GM12878 (cell line): Measurements from ENCODE around the gene ARL10. TPM values are rescaled to one million over a fixed set of nuclear protein-coding genes. Genes with fewer than 3 reads are reported as not detected.

Source experiments
- ATAC-seq: fragments of 200-7000 bp; cut with Tn5 transposase; 3 replicates; pipeline ENCODE4 v1.9.1; 2020; ENCODE audit warnings: mild to moderate bottlenecking, moderate library complexity
- BruUV-seq: library from RNA; stranded (reverse); fragments of 400-500 nt; replicated peaks from 2 replicates; lab custom pipeline; 2021; lab: Mats Ljungman, UMichigan
- CTCF ChIA-PET: fragments of 300-600 bp; sonication (Branson Sonifier 250); formaldehyde crosslinking; extraction: SDS; loops from one replicate; lab custom pipeline; 2021; ENCODE audit warnings: inconsistent platforms; lab: Yijun Ruan, JAX
- POLR2A ChIA-PET: fragments of 350-600 bp; formaldehyde crosslinking; extraction: SDS; loops from one replicate; lab custom pipeline; 2021; ENCODE audit warnings: inconsistent platforms; lab: Charles Lee
- RAD21 ChIA-PET: fragments of 300-600 bp; sonication (Branson Sonifier 250); formaldehyde crosslinking; loops from one replicate; lab custom pipeline; 2023; ENCODE audit warnings: antibody characterized with exemption; ENCODE audit not compliant: unreplicated experiment; lab: Charles Lee
- SMC1A ChIA-PET: fragments of 300-600 bp; sonication (Branson Sonifier 250); formaldehyde crosslinking; loops from one replicate; lab custom pipeline; 2023; ENCODE audit not compliant: unreplicated experiment, uncharacterized antibody; lab: Charles Lee
- DNase-seq: peaks from one replicate; pipeline ENCODE4 v3.0.0-alpha.2; 2011; ENCODE audit warnings: low read depth, low spot score
- FAIRE-seq: peaks from 3 replicates; lab custom pipeline; 2011; peaks lifted over from hg19 to GRCh38; lab: Jason Lieb, UNC
- H2AFZ ChIP-seq: 2 replicates; pipeline ENCODE4 v1.6.0; 2011; ENCODE audit warnings: low read depth, low read length, control low read depth; ENCODE audit not compliant: control insufficient read depth
- H3K27ac ChIP-seq: 2 replicates; pipeline ENCODE4 v1.5.1; 2011; ENCODE audit warnings: control low read depth; ENCODE audit not compliant: control insufficient read depth, insufficient read depth
- H3K27me3 ChIP-seq, 2 experiments: replicated peaks in 1 of 2; 2 replicates each; pipeline versions ENCODE4 v1.6.0 to v1.6.1; 2011; ENCODE audit warnings: low read length in 1 of 2; ENCODE audit not compliant: control insufficient read depth in 2 of 2, insufficient read depth in 2 of 2
- H3K36me3 ChIP-seq, 2 experiments: 2 replicates each; pipeline ENCODE4 v1.5.1; 2011; ENCODE audit warnings: low read length in 1 of 2; ENCODE audit not compliant: control insufficient read depth in 2 of 2, insufficient read depth in 2 of 2
- H3K4me1 ChIP-seq: 2 replicates; pipeline ENCODE4 v1.6.1; 2011; ENCODE audit warnings: mild to moderate bottlenecking, low read length, moderate library complexity, mixed read lengths; ENCODE audit not compliant: control insufficient read depth, insufficient read depth
- H3K4me2 ChIP-seq: 2 replicates; pipeline ENCODE4 v1.6.0; 2011; ENCODE audit warnings: control low read depth; ENCODE audit not compliant: control insufficient read depth, insufficient read depth
- H3K4me3 ChIP-seq: fragments of 200-600 bp; sonication (generic); 2 replicates; pipeline ENCODE4 v1.5.1; 2016
- H3K79me2 ChIP-seq: 2 replicates; pipeline ENCODE4 v1.6.0; 2011; ENCODE audit warnings: low read length; ENCODE audit not compliant: control insufficient read depth, insufficient read depth
- H3K9ac ChIP-seq: 2 replicates; pipeline ENCODE4 v1.8.0; 2011; ENCODE audit warnings: low read length, control low read depth, mixed read lengths; ENCODE audit not compliant: control insufficient read depth, insufficient read depth
- H3K9me3 ChIP-seq: replicated peaks from 3 replicates; pipeline ENCODE4 v1.5.1; 2011; ENCODE audit warnings: mild to moderate bottlenecking, low read length; ENCODE audit not compliant: control insufficient read depth, insufficient read depth
- H4K20me1 ChIP-seq: 2 replicates; pipeline ENCODE4 v1.6.0; 2011; ENCODE audit not compliant: control insufficient read depth, insufficient read depth
- BCLAF1 ChIP-seq: fragments of 450-650 bp; IDR thresholded peaks from 2 replicates; pipeline ENCODE4 v1.6.1; 2017; ENCODE audit warnings: antibody characterized with exemption, mild to moderate bottlenecking, moderate library complexity
- GABPA ChIP-seq: IDR thresholded peaks from 2 replicates; pipeline ENCODE4 v1.6.1; 2014; ENCODE audit warnings: antibody characterized with exemption, low read depth, mild to moderate bottlenecking, inconsistent platforms
- IKZF2 ChIP-seq, 2 experiments: fragments of 450-650 bp; IDR thresholded peaks; 2 replicates each; pipeline ENCODE4 v1.6.1; 2017; ENCODE audit warnings: mild to moderate bottlenecking in 2 of 2, moderate library complexity in 2 of 2
- IRF4 ChIP-seq: IDR thresholded peaks from 2 replicates; pipeline ENCODE4 v1.6.1; 2011; ENCODE audit warnings: low read depth, low read length
- MTA2 ChIP-seq: fragments of 450-650 bp; IDR thresholded peaks from 2 replicates; pipeline ENCODE4 v1.6.1; 2016; ENCODE audit warnings: low read depth, mild to moderate bottlenecking, moderate library complexity
- NR2C1 ChIP-seq: fragments of 450-650 bp; IDR thresholded peaks from 2 replicates; pipeline ENCODE4 v1.6.1; 2017; ENCODE audit warnings: antibody characterized with exemption, mild to moderate bottlenecking, moderate library complexity
- POU2F2 ChIP-seq: IDR thresholded peaks from 3 replicates; pipeline ENCODE4 v1.6.1; 2011; ENCODE audit warnings: low read depth, mild to moderate bottlenecking, low read length, borderline replicate concordance
- RCOR1 ChIP-seq: conservative IDR thresholded peaks from 2 replicates; pipeline ENCODE4 v1.6.1; 2012; ENCODE audit warnings: low read depth, low read length, improper control_type of control experiment
- SREBF1 ChIP-seq: IDR thresholded peaks from 2 replicates; pipeline ENCODE4 v1.6.1; 2012; ENCODE audit warnings: mild to moderate bottlenecking, low read length
- WGBS: methylation state at CpG from one replicate; pipeline ENCODE4 v1.1.6; 2016; ENCODE audit warnings: low lambda C conversion rate; ENCODE audit not compliant: insufficient replicate concordance, insufficient coverage; ENCODE audit errors: missing lambda C conversion rate; 5-methylcytosine and 5-hydroxymethylcytosine counted together
- in situ Hi-C: fragments of 300-500 bp; cut with MboI; formaldehyde crosslinking; loops from 9 replicates; pipeline ENCODE4 v1.14.3; 2018; ENCODE audit warnings: mixed read lengths
- intact Hi-C: fragments of 100-400 bp; cut with micrococcal nuclease; formaldehyde crosslinking; loops from one replicate; pipeline ENCODE4 v1.14.2; 2022; ENCODE audit not compliant: unreplicated experiment
- polyA plus RNA-seq, 11 experiments: library from polyadenylated mRNA; depleted of rRNA in 4 of 11; unstranded in 6 of 11; stranded (reverse) in 5 of 11; fragments of >200 nt; fragmentation: Nextera tagmentation in 4 of 11; fragmentation: Illumina TruSeq in 1 of 11; extraction: Ambion mirVana in 4 of 11; extraction: Trizol in 1 of 11; gene quantifications; 1 replicate in 1 of 11; 2 replicates in 10 of 11; pipeline versions ENCODE4 v1.2.1 to v1.2.3, GENCODE V29; 2011 to 2016; ENCODE audit warnings: inconsistent platforms in 2 of 11, missing spikeins in 2 of 11, low read depth in 1 of 11
- total RNA-seq, 4 experiments: library from RNA; depleted of rRNA in 3 of 4; stranded (reverse); fragments of >200 nt in 3 of 4; fragmentation: Illumina TruSeq in 1 of 4; extraction: Trizol in 1 of 4; gene quantifications; 2 replicates each; pipeline versions ENCODE4 v1.2.1 to v1.2.3, GENCODE V29; 2013 to 2021
- TF ChIP-seq, protein P1 (sequence below): fragments of 450-650 bp; IDR thresholded peaks from 2 replicates; pipeline ENCODE4 v1.6.1; 2016; ENCODE audit warnings: mild to moderate bottlenecking
- TF ChIP-seq, protein P2 (sequence below): IDR thresholded peaks from 2 replicates; pipeline ENCODE4 v1.6.1; 2012; ENCODE audit warnings: low read depth, low read length, improper control_type of control experiment
- TF ChIP-seq, protein P3 (sequence below): IDR thresholded peaks from 2 replicates; pipeline ENCODE4 v1.6.1; 2012; ENCODE audit warnings: low read length, inconsistent platforms

Gene ARL10
- total and polyA plus RNA-seq, 10 of the 15 experiments (the other 5 are each of a cell fraction or from before 2014, with no cell fraction given): 0.44 to 6.4 (median 2.4) TPM

DNA sequence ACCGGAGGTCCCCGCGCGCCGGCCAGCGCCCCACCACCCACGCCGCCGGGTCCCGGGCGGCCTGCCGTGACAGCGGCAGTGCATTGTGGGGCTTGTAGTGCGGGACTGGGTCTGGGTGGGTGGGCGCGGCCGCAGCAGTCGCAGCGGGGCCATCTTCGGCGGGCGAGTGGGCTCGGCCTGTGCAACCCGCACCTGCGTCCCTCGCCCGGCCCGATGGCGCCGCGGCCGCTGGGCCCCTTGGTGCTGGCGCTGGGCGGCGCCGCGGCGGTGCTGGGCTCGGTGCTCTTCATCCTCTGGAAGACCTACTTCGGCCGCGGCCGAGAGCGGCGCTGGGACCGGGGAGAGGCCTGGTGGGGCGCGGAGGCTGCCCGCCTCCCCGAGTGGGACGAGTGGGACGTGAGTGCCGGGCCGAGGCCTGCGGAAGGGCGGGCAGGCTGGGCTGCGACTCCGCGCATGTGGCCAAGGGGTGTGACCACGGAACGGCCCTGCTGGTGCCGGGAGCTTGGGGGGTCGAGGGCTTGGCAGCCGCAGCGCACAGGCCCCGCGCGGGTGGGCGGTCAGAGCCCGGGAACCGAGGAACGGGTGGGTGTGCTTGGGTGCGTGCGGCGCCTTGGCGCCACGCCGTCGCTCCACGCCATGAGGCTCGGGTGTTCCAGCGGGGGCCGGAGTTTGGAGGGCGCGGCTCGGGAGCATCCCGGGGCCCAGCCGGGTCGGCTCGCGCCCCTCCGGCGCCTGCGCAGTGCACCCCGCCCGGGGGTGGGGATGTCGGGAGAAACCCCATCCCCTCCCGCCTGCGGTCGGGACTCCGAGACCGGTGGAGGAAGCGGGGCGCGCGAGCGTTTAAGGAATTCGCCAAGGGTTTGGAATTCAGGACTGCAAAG lies at the start of gene ARL10 (continued):
- TF ChIP-seq BCLAF1: no peak

DNA sequence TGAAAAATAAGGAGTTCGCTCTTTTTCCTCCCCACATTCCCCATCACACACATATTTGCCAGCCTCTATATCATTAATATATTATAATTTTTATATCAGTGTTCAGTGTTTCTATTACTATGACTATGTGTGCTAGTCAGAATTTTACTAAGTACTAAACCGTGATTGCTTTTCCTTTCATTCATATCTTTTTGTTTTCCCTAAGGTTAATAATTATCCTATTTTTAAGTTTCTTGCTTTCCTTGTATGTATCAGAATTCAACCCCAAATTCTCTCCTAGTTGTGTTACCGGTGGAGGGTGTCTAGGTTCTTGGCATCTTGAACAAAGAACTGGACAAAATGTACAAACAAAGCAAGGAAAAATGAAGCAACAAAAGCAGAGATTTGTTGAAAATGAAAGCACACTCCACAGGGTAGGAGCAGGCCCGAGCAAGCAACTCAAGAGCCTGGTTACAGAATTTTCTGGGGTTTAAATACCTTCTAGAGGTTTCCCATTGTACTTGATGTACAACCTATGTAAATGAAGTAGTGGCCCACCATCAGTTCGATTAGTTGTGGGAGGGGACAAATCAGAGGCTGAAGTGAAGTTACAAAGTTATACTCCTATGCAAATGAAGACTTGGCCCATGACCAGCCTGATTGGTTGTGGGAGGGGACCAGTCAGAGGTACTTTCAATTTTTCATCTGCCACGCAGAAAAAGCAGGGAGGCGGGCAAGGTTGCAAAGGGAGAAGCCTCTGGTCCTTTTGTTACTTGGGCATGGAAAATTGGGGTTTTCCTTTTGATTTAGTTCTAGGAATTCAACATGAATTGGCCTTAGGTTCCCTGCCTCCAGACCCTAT lies 47.5 kb upstream of the ARL10 start:
- H3K79me2 ChIP-seq: no peaks in the 10 kb centered on the region
- in situ Hi-C loops: no loop called here
- ChIA-PET CTCF (no interaction called here), RAD21 (no interaction called here), SMC1A (no interaction called here), POLR2A (no interaction called here)
- H3K9ac ChIP-seq: no peak overlapping the region
- no TSS peak for BruUV-seq
- 79% methylated on average over 7 of the region's 7 CpGs for WGBS
- TF ChIP-seq, protein P1, sequence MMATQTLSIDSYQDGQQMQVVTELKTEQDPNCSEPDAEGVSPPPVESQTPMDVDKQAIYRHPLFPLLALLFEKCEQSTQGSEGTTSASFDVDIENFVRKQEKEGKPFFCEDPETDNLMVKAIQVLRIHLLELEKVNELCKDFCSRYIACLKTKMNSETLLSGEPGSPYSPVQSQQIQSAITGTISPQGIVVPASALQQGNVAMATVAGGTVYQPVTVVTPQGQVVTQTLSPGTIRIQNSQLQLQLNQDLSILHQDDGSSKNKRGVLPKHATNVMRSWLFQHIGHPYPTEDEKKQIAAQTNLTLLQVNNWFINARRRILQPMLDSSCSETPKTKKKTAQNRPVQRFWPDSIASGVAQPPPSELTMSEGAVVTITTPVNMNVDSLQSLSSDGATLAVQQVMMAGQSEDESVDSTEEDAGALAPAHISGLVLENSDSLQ: no peak
- TF ChIP-seq IRF4 (no peak), SREBF1 (no peak), GABPA (no peak), RCOR1 (no peak), MTA2 (no peak), IKZF2 (IDR thresholded peaks at IDR 0.05) (no peak), NR2C1 (no peak), POU2F2 (no peak)
- TF ChIP-seq, protein P2, sequence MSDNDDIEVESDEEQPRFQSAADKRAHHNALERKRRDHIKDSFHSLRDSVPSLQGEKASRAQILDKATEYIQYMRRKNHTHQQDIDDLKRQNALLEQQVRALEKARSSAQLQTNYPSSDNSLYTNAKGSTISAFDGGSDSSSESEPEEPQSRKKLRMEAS: no peak
- TF ChIP-seq, protein P3, sequence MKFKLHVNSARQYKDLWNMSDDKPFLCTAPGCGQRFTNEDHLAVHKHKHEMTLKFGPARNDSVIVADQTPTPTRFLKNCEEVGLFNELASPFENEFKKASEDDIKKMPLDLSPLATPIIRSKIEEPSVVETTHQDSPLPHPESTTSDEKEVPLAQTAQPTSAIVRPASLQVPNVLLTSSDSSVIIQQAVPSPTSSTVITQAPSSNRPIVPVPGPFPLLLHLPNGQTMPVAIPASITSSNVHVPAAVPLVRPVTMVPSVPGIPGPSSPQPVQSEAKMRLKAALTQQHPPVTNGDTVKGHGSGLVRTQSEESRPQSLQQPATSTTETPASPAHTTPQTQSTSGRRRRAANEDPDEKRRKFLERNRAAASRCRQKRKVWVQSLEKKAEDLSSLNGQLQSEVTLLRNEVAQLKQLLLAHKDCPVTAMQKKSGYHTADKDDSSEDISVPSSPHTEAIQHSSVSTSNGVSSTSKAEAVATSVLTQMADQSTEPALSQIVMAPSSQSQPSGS: no peak
- peaks cover 0 to 5% of the 10 kb centered on the region in 2 experiments; a peak in 1 of 4 replicates for H3K36me3 ChIP-seq
- ATAC-seq (no peak), DNase-seq (no peak), FAIRE-seq (no peak)
- H3K4me2 ChIP-seq: no peak overlapping the region
- H3K27me3 ChIP-seq: no peaks in the 10 kb centered on the region
- no peaks in the 10 kb centered on the region for H3K4me1 ChIP-seq
- H2AFZ ChIP-seq: no peak overlapping the region
- H4K20me1 ChIP-seq: no peaks in the 10 kb centered on the region
- intact Hi-C loops: no loop called here
- no peak overlapping the region for H3K4me3 ChIP-seq
- no peaks in the 10 kb centered on the region for H3K9me3 ChIP-seq
- H3K27ac ChIP-seq: no peak overlapping the region
